Measurements from ENCODE around the gene B4GALT1. TPM values are rescaled to one million over a fixed set of nuclear protein-coding genes. Genes with fewer than 3 reads are reported as not detected.

B4GALT1 gene
- total and polyA plus RNA-seq, 2 experiments from 2014 or later = 74.3 to 140 TPM

DNA sequence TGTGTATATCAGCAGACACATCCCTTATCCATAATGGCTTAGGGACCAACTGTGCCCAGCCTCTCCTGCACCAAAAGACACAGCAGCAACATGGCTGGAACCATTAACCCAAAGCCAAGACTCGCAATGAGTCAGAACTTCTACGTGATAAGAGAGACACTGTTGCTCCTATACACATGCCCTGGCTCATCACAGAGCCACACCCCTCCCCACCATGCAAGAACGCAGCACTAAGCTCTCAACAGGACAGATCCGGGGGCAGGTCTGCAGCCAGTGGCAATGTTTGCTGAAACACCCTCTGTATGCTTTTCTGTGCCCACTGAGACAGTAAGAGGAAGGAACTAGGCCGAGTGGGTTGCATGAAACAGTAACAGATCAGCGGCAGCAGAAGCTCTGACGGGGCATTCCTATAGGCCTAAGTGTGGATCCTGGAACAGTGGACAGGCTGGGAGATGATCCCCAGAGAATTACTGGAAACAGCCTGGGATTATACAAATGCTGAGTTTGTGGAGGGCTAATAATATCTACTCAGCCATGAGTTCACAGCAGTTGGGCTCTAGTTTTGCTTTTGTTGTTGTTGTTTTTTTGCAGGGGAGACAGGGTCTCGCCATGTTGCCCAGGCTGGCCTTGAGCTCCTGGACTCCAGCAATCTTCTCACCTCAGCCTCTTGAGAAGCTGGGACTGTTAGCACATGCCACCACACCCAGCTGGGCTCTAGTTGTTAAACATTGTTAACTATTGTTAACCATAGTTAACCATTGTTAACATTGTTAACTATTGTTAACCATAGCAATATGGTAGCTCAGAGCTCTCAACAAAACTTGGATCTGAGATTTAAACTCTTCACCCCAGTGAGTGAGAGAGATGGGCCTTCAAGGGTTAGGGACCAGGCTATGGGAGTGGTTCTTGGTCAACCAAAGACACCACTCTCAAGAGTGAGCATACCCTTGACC, 41.0 kb downstream of the B4GALT1 start:
- Histone ChIP-seq H3K9me2 (ENCODE audit: insufficient read depth) (no peaks in the 10 kb centered on the region), H3F3A (ENCODE audit: insufficient read depth) (peaks cover 39% of the 10 kb centered on the region; the same call in 1 of the 2 replicates), H4K20me1 (ENCODE audit: insufficient read depth) (no peaks in the 10 kb centered on the region), H3K27ac (peak overlapping the region; percentile 3; the same call in 1 of the 2 replicates), H3K9ac (no peak overlapping the region), H3K4me2 (ENCODE audit: unreplicated experiment) (no peak overlapping the region), H2AFZ (no peak overlapping the region), H3K79me2 (ENCODE audit: insufficient read depth) (peaks cover 100% of the 10 kb centered on the region), H3K9me3 (ENCODE audit: low read depth) (no peaks in the 10 kb centered on the region), H3K4me3 (no peak overlapping the region), H3K4me1 (ENCODE audit: insufficient read depth) (peaks cover 22% of the 10 kb centered on the region), H3K27me3 (replicated peaks; ENCODE audit: insufficient read depth) (no peaks in the 10 kb centered on the region), H3K36me3 (ENCODE audit: low read depth) (peaks cover 19% of the 10 kb centered on the region)
- peak; percentile 65 for DNase-seq
- in situ Hi-C loops (cut with MboI) = no loop called here
- TF ChIP-seq EZH2 (IDR thresholded peaks at IDR 0.05; ENCODE audit: insufficient read depth, poor library complexity, severe bottlenecking) = no peak
- no peak for TF ChIP-seq EZH2phosphoT487 (IDR thresholded peaks at IDR 0.05; ENCODE audit: insufficient read depth, low read depth)
- WGBS, 2 experiments (ENCODE audit: low coverage in 1 of 2, low lambda C conversion rate in 2 of 2, missing lambda C conversion rate in 2 of 2) = 68 to 72% methylated on average over 8 of the region's 8 CpGs

DNA sequence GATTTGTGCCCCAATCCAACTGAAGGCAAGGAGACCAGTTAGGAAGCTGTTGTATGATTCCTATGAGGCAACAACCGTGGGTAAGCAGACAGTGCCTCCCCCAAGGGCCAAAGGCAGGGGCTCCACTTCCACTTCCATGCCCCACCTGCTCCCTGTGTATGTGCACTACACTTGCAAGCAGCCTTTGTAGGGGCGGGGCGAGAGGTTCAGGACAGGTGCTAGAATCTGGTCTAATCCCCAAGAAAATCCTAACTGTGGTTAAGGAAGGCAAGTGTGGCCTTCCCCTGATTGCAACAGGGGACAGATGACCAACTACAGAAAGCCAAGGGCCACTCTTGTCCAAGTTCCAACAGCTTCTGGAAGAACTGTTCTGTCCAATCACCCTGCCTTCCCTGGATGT, 41.7 kb downstream of the B4GALT1 start:
- Histone ChIP-seq H2AFZ (no peak overlapping the region), H3K9me2 (ENCODE audit: insufficient read depth) (no peaks in the 10 kb centered on the region), H3K79me2 (ENCODE audit: insufficient read depth) (peaks cover 100% of the 10 kb centered on the region), H3K27ac (no peak overlapping the region; the same call in 1 of the 2 replicates), H3K36me3 (ENCODE audit: low read depth) (peaks cover 25% of the 10 kb centered on the region), H3K4me2 (ENCODE audit: unreplicated experiment) (no peak overlapping the region), H3K27me3 (replicated peaks; ENCODE audit: insufficient read depth) (no peaks in the 10 kb centered on the region), H3K4me1 (ENCODE audit: insufficient read depth) (peaks cover 17% of the 10 kb centered on the region), H3K9me3 (ENCODE audit: low read depth) (no peaks in the 10 kb centered on the region), H3K9ac (no peak overlapping the region), H4K20me1 (ENCODE audit: insufficient read depth) (no peaks in the 10 kb centered on the region), H3F3A (ENCODE audit: insufficient read depth) (peaks cover 38% of the 10 kb centered on the region), H3K4me3 (no peak overlapping the region)
- in situ Hi-C loops (cut with MboI) = no loop called here
- no peak for DNase-seq
- TF ChIP-seq EZH2 (IDR thresholded peaks at IDR 0.05; ENCODE audit: insufficient read depth, poor library complexity, severe bottlenecking) (no peak), EZH2phosphoT487 (IDR thresholded peaks at IDR 0.05; ENCODE audit: insufficient read depth, low read depth) (no peak)
- 66% methylated on average over 3 of the region's 3 CpGs for WGBS, 2 experiments (ENCODE audit: low coverage in 1 of 2, low lambda C conversion rate in 2 of 2, missing lambda C conversion rate in 2 of 2)

DNA sequence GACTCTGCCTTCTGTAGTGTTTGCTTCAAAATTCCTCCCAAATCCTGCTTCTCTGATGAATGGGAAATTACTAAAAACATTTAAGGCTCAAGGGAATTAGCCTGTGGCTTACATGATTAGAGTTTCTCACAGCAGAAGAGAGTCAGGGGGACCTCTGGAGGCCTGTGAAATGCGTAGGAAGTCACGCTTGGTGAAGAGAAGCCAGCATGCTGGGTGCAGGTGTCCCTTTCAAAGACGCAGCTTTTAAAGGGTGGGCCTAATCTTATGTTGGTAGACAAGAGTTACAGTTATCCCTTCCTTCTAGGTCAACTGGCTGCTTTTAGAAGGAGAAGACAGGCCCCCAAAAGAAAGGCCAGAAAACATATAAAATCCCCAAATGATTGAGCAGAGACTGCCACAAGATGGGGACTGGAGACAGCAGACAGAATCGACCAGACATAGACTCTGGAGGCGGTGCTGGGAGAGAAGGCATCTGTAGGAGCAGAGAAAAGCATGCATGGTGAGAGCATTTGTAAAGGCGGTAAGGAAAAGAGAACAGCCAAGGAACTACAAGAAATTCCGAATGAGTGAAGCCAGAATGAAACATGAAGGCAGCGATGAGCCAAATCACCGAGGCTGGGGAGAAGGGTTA, 42.3 kb downstream of the B4GALT1 start:
- WGBS, 2 experiments (ENCODE audit: low coverage in 1 of 2, low lambda C conversion rate in 2 of 2, missing lambda C conversion rate in 2 of 2) = 64 to 67% methylated on average over 9 of the region's 9 CpGs
- no peak for DNase-seq
- no peak overlapping the region for H3K27ac ChIP-seq
- H3K9me3 ChIP-seq (ENCODE audit: low read depth) = no peaks in the 10 kb centered on the region
- peaks cover 100% of the 10 kb centered on the region for H3K79me2 ChIP-seq (ENCODE audit: insufficient read depth)
- peaks cover 30% of the 10 kb centered on the region for H3K36me3 ChIP-seq (ENCODE audit: low read depth)
- H2AFZ ChIP-seq = no peak overlapping the region
- no peak overlapping the region for H3K9ac ChIP-seq
- no peaks in the 10 kb centered on the region for H3K9me2 ChIP-seq (ENCODE audit: insufficient read depth)
- H3K27me3 ChIP-seq (replicated peaks; ENCODE audit: insufficient read depth) = no peaks in the 10 kb centered on the region
- no peak for TF ChIP-seq EZH2 (IDR thresholded peaks at IDR 0.05; ENCODE audit: insufficient read depth, poor library complexity, severe bottlenecking)
- no peak for TF ChIP-seq EZH2phosphoT487 (IDR thresholded peaks at IDR 0.05; ENCODE audit: insufficient read depth, low read depth)
- no peak overlapping the region for H3K4me3 ChIP-seq
- no peak overlapping the region for H3K4me2 ChIP-seq (ENCODE audit: unreplicated experiment)
- H4K20me1 ChIP-seq (ENCODE audit: insufficient read depth) = no peaks in the 10 kb centered on the region
- H3F3A ChIP-seq (ENCODE audit: insufficient read depth) = peaks cover 39% of the 10 kb centered on the region
- peaks cover 13% of the 10 kb centered on the region for H3K4me1 ChIP-seq (ENCODE audit: insufficient read depth)
- in situ Hi-C loops (cut with MboI) = no loop called here

DNA sequence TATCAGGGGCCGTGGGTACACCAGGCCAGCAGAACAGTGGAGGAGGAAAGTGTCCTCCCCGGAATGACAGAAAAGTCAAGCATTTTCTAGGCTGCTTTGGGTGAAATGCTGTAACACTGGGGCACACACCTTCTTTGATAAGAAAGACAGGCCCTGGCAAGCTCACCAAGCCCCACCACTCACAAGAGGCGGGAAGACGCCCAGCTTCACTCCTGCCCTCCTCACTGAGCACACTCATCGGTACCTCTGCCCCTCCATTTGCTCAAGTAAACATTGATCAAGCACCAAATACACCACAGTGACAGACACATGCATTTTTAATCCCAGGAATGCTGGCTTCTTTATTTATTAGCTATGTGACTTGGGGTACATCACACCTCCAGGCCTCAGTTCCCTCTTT, 43.1 kb downstream of the B4GALT1 start:
- H3K79me2 ChIP-seq (ENCODE audit: insufficient read depth) = peaks cover 100% of the 10 kb centered on the region
- in situ Hi-C loops (cut with MboI) = no loop called here
- peaks cover 39% of the 10 kb centered on the region for H3F3A ChIP-seq (ENCODE audit: insufficient read depth)
- H3K4me2 ChIP-seq (ENCODE audit: unreplicated experiment) = no peak overlapping the region
- no peak overlapping the region for H3K27ac ChIP-seq
- no peaks in the 10 kb centered on the region for H3K27me3 ChIP-seq (replicated peaks; ENCODE audit: insufficient read depth)
- no peak overlapping the region for H3K4me3 ChIP-seq
- H3K36me3 ChIP-seq (ENCODE audit: low read depth) = peaks cover 35% of the 10 kb centered on the region
- no peak overlapping the region for H2AFZ ChIP-seq
- H3K4me1 ChIP-seq (ENCODE audit: insufficient read depth) = peaks cover 16% of the 10 kb centered on the region
- WGBS, 2 experiments (ENCODE audit: low coverage in 1 of 2, low lambda C conversion rate in 2 of 2, missing lambda C conversion rate in 2 of 2) = 97 to 100% methylated on average over 5 of the region's 5 CpGs
- no peak for TF ChIP-seq EZH2 (IDR thresholded peaks at IDR 0.05; ENCODE audit: insufficient read depth, poor library complexity, severe bottlenecking)
- no peak for TF ChIP-seq EZH2phosphoT487 (IDR thresholded peaks at IDR 0.05; ENCODE audit: insufficient read depth, low read depth)
- H4K20me1 ChIP-seq (ENCODE audit: insufficient read depth) = no peaks in the 10 kb centered on the region
- DNase-seq = no peak
- H3K9me3 ChIP-seq (ENCODE audit: low read depth) = no peaks in the 10 kb centered on the region
- no peak overlapping the region for H3K9ac ChIP-seq
- H3K9me2 ChIP-seq (ENCODE audit: insufficient read depth) = no peaks in the 10 kb centered on the region
